ENCODE data around the gene MTARC1. TPM values are rescaled to one million over a fixed set of nuclear protein-coding genes. Genes with fewer than 3 reads are reported as not detected.
A peak's percentile ranks its signal among the peaks of the same experiment; 100 is the strongest.

Gene MTARC1
- total and polyA plus RNA-seq, 9 of the 15 experiments (the other 6 are each of a cell fraction or from before 2014, with no cell fraction given), result 0.07 to 0.14 (median 0.11) TPM; not detected in 6

DNA sequence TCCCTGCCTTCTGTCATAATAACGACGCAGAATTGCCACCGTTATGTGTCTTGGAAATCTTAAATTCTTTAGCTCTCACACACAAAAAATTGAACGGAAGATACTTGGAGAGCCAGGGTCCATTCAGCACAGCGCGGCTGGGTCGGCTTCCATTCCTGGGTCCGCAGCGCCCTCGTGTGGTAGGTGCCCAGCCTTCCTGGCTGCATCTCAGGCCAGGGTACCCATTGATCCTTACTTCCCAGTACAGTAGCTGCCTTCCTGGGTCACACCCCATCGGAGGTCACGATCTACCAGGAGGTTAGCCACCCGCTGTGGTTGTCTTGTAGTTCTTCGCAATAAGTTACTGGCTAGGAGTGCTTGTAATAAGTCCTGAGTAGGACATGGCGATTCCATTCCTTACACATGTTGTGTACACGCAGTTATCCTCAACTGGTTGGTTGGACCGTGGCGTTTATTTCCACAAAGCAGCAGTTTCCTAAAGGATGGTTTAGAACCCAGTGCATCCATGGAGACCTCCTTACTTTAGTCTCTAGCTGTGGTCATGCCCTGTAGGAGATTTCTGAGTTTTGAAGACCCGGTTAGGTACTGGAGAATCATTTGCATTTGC is 9.9 kb upstream of the MTARC1 start (continued):
- TF ChIP-seq, protein P1, sequence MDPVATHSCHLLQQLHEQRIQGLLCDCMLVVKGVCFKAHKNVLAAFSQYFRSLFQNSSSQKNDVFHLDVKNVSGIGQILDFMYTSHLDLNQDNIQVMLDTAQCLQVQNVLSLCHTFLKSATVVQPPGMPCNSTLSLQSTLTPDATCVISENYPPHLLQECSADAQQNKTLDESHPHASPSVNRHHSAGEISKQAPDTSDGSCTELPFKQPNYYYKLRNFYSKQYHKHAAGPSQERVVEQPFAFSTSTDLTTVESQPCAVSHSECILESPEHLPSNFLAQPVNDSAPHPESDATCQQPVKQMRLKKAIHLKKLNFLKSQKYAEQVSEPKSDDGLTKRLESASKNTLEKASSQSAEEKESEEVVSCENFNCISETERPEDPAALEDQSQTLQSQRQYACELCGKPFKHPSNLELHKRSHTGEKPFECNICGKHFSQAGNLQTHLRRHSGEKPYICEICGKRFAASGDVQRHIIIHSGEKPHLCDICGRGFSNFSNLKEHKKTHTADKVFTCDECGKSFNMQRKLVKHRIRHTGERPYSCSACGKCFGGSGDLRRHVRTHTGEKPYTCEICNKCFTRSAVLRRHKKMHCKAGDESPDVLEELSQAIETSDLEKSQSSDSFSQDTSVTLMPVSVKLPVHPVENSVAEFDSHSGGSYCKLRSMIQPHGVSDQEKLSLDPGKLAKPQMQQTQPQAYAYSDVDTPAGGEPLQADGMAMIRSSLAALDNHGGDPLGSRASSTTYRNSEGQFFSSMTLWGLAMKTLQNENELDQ (CRISPR knock-in tag; IDR thresholded peaks at IDR 0.05; ENCODE audit: borderline replicate concordance), result no peak
- peak in 1 of 2 experiments; percentile 48; a peak in 1 of 4 replicates for TF ChIP-seq RCOR1 (IDR thresholded peaks at IDR 0.05; ENCODE audit: borderline replicate concordance in 1 of 2, low read depth in 2 of 2, low read length in 2 of 2)
- TF ChIP-seq ZNF407 (IDR thresholded peaks at IDR 0.05; ENCODE audit: low read depth), result no peak
- TF ChIP-seq NR2C2 (CRISPR knock-in tag; IDR thresholded peaks at IDR 0.05), result no peak
- TF ChIP-seq NR2C2 (tag; IDR thresholded peaks at IDR 0.05), result no peak
- TF ChIP-seq STAT5B (CRISPR knock-in tag; IDR thresholded peaks at IDR 0.05), result no peak
